HL-60/S4 treated with retinoic acid at 250 ng/mL for 4 days and 3 days (cell line): ENCODE data around the gene INPP4B.
"Not testable (repeated sequence)": the region's sequence is repeated elsewhere in the genome, so short reads cannot be mapped to it uniquely, and the experiment has no call there.

Experiments
- in situ Hi-C: fragments of 300-500 bp; cut with MboI; formaldehyde crosslinking; loops from 2 replicates; pipeline ENCODE4 v1.7.0; 2022; ENCODE audit warnings: low sequenced_read_pairs

The INPP4B gene

DNA sequence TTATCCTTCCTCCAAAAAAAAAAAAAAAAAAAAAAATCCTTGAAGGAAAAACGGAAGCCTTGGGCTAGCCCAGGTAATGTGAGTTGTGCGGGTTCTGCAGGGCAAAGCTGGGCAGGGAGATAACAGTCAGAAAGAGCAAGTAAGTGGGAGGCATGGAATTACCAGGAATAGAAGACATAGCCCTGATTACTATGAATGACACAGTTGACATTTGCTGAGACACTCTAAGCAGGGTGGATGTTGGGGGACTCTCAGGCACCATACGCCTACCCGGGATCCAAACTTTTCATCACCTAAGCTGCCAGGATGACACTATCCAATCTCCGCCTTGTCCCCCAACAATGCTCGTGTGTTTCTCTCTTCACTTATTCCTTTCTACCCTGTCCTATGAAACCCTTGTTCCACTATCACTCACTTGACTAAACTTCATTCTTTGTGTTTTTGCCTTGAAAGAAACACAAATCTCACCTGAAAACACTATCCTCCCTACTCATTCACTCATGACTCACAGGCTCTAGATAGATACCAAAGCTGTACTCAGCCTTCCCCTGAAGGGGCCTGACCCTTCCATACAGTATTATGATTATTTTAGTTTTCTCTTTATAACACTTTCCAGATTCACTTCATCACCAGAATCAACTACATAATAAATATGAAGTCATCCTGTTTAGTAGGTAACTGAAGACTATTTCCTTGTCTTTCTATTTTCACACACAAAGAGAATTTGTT is 158.4 kb downstream of the INPP4B start:
- in situ Hi-C loops: no loop called here

DNA sequence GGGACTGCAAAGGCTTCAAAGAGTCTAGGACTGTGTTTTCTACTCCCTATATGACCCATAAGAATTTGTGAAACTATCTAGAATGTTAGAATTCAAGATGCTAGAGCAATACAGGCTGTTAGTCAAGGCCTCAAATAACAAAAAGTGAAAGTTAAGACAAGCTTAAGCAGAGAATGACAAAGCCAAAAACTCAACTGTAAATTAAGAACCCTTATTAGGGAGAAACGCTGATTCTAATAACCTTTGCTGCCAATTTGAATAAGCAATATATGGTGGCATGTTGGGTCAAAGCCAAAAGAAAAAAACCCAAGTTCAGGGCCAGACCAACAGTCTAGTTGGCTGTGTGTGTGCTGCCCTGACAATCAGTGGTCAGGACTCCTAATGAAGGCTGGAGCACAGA is 160.0 kb downstream of the INPP4B start:
- in situ Hi-C loops: no loop called here

DNA sequence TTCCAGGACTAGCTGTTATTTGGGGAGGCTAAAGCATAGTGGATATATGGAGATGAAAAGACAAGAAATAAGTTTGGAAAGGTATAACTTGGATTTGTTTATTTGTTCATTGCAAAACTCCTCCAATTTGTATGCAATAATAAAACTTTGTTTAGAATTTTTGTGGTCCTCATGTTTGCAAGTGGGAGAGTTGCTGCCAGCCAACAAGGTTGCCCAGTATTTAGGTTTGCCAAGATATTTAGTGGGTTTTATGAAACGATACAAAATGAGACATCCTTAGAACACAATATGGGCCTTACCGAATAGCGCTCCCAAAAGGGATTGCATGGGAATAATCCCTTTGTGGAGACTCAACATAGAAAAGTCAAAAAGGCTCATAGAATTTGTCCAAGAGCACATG is 162.1 kb downstream of the INPP4B start:
- in situ Hi-C loops: no loop called here

DNA sequence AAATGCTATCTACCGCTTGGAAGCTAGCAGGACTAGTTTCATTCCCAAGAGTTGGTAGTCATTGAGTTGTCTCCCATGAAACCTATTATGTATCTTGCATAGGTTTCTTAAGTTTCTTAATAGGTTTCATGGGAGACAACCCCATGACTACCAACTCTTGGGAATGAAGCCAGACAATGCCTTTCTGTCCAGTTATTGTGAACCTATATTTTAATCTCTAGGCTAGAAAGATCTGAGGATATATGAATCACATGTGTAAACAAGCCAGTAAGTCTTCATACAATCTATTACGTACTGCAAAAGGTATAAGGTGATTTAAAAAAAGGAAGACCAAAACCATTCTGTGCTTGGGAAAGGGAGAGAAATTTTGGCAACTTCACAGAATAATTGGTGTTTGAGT is 162.6 kb downstream of the INPP4B start:
- in situ Hi-C loops: no loop called here

DNA sequence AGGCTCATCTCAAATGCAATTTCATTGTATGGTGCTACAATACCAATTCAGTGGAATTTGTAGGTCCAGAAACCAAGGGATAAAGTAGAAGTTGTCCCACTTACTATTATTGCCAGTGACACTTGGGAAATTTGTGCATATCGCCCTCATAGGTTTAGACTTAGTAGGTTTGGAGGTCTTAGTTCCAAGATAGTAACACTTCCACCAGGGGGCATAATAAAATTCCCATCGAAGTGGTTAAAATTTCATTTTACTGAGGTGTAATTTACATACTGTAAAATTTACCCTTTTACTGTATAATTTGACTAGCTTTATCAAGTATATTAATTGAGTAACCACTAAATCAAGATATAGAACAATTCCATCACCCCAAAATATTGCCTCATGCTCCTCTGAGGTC is 174.6 kb downstream of the INPP4B start:
- in situ Hi-C loops: no loop called here

DNA sequence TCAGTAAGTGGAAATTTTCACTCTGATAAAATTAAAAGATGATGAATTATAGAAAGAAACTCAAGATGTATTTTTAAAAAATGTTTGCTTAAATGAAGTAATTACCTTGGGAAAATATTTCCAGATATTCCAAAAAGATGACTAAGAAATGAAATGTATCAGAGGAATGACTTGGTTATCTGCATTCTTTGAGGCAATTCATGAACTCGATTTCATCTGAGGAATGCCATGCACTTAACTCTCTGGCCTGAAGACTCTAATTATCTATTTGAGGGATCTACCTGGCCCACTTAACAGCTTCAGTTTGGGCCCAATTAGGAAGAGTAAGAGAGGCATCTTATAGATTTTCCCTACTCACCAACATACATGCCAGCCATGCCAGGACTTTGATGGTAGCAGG is 182.3 kb downstream of the INPP4B start:
- in situ Hi-C loops: no loop called here

DNA sequence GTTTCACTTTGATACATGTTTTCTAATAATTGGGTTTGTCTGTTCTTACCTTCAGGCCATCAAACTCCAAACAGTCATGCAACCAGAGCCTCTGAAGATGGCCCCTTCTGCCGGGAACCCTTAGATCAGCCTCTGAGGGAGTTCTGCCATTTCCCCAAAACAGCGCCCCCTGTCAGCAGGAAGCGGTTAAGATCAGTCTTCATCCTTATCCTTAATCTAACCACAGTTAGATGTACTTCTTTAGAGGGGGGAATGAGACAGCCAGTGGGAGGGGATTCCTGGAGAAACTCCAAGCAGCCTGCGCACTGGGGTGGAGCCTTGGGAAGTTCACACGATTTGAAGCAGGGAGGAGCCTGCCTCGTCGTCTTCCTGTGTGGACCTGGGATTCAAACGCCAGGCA is 185.4 kb downstream of the INPP4B start:
- in situ Hi-C loops: no loop called here

DNA sequence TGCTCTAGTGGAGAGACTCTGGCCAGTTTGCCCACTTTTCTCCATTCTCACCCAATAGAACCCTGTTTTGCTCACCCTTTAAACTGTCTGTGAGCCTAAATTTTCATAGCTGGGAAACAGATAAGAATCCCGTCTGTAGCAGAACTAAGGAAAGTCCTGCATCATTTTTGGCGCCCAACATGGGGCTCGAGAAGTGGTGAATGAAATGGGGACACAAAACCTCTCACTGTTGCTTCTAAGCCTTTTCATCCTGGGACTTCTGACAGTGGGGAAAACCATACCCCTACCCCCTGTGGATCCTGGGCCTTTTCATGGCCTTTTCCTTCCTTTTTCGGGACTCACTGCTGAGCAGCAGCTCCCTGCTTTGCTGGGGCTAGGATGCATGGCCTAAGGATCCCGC is 189.9 kb downstream of the INPP4B start:
- in situ Hi-C loops: no loop called here

DNA sequence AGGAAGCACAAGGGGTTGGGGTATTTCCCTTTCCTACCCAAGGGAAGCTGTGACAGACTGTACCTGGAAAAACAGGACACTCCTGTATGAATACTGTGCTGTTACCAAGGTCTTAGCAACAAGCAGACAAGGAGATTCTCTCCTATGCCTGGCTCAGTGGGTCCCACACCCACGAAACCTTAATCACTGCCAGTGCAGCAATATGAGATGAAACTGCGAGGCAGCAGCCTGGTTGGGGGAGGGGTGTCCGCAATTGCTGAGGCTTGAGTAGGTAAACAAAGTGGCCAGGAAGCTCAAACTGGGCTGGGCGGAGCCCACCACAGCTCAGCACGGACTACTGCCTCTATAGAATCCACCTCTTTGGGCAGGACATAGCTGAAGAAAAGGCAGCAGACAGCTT is 197.7 kb downstream of the INPP4B start:
- in situ Hi-C loops: no loop called here

DNA sequence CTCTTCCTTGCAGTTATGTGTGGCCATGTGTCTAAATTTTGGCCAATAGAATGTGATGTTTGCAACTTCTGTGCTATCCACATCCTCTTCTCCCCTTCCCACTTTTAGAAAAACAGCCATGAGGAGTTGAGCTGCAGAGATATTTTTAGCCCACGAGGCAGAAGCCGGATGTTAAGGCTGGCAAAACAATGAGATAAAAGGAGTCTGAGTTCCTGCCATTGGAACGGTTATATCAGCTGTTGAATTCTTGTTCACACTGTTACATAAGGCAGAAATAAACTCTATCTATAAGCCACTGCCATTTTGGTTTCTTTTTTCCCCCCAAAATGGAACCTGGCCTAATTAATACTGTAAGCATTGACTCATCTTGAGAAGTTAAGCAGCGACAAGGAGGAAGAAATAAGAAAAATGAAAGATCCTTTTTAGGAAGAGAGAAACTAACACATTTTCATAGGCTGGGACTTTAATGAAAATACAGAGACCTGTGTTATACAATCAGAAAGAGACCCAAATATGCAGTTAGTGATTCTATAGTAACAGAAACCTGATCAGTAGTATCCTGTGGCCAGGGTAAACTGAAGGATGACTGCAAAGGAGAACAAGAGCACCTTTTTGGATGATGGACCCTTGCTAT is 200.5 kb downstream of the INPP4B start:
- in situ Hi-C loops: no loop called here

DNA sequence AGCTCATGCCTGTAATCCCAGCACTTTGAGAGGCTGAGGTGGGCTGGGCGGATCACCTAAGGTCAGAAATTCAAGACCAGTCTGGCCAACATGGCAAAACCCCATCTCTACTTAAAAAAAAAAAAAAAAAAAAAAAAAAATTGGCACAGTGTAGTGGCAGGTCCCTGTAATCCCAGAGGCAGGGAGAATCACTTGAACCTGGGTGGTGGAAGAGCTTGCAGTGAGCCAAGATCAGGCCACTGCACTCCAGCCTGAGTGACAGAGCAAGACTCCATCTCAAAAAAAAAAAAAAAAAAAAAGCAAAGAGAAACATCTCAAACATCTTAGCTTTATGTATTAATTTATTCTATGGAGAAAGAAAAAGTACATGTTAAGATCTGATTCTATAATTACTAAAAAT is 201.5 kb downstream of the INPP4B start:
- in situ Hi-C loops: not testable (repeated sequence)

DNA sequence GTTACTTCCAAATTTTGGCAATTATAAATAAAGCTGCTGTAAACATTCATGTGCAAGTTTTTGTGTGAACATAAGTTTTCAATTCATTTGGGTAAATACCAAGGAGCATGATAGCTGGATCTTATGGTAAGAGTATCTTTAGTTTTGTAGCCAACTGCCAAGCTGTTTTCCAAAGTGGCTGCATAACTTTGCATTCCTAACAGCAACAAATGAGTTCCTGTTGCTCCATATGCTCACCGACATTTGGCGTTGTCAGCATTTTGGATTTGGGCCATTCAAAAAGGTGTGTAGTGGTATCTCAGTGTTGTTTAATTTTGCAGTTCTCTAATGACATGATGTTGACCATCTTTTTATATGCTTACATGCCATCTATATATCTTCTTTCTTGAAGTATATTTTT is 208.5 kb downstream of the INPP4B start:
- in situ Hi-C loops: no loop called here

DNA sequence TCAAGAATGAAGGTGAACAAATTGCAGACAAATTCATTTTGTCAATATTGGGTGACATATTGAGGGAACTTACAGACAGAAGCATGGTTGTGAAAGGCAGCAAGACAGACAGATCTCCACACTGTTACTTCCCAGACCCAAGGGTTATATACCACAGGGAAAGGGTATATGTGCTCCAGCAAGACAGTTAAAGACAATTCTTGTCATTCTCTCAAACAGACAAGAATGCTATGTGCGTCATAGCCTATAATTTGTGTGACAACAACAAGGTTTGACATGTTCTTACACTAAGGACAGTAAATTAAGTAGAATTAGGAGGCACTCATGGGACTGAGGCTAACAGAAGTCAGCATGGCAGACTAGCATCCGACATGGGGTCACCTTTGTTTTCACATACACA is 214.3 kb downstream of the INPP4B start:
- in situ Hi-C loops: no loop called here

DNA sequence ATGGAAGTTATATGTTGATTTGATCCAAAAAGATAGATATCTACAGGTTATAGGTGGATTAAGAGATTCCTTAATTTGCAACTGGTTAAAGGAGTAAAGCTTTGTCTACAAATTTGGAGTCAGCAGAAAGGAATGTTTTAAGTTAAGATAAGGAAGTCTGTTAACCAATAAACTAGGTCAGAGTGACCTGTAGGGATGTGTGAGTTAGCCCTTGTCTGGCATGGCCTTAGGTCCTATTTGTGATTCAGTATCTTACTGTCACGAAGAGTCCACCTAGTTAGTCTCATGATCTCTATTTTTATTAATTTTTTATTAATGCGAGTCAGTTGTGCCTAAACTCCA is 230.8 kb downstream of the INPP4B start:
- in situ Hi-C loops: no loop called here

DNA sequence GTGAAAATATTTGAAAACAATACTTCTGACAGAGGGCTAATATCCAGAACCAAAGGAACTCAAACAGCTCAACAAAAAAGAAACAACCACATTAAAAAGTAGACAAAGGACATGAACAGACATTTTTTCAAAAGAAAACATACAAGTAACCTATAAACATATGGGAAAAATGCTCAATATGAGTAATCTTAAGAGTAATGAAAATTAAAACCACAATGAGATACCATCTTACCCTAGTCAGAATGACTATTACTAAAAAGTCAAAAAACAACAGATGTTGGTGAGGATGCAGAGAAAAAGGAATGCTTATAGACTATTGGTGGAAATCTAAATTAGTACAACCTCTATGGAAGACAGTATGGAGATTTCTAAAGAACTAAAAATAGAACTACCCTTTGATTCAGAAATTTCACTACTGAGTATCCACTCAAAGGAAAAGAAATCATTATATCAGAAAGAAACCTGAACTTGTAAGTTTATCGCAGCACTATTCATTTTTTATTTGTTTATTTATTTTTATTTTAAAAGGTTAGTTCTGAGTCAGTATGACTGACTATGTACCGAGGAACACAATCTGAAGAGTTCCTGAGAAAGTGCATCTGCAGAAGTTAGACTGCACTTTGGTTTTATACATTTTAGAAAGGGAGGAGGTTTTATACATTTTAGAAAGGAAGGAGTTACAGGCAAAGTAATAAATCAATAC is 231.3 kb downstream of the INPP4B start:
- in situ Hi-C loops: no loop called here

DNA sequence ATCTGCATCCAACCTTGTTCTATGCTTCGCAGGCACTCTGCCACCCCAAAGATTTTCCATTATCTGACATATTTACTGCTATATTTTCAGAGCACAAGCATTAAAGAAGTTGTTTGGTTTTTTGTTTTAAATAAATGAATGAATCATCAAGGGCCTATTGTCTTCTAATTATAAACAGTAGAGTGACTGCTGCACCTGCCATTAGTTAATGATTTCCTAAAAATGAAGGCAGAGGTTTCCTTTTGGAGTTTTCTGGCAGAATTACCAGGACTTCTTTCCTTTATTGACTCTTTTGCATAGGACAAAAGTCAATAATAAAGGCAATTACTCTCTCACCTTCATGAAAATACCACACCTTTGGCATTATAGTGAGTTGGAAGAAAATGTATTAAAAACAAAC is 238.1 kb downstream of the INPP4B start:
- in situ Hi-C loops: no loop called here

DNA sequence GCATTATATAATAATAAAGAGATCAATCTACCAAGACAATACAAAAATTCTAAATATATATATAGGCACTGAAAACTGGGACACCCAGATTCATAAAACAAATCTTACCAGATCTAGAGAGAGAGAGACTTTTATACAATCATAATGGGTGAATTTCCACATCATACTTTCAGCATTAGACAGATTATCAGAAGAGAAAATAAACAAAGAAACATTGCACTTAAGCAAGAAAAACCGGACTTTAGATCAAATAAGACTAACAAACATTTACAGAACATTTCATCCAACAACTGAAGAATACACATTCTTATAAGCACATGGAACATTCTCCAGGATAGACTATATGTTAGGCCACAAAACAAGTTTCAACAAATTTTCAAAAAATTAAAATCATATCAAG is 245.1 kb downstream of the INPP4B start:
- in situ Hi-C loops: no loop called here

DNA sequence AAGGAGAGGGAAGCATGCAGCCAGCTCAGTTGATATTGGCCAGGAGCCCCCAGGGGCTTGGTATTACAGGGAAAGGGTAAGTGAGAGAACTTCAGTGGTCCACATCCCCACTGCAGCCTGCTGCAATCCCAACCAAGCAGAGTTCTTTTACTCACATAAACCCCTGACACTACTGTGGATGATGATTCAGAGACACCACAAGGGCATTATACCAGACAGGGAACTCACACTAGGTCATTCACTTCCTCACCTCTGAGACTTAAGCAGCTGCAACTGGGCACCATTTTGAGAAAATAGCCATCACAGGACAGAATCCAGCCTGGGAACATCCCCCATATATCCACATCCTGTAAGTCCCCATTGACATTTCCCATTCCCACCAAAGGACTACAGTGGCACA is 248.0 kb downstream of the INPP4B start:
- in situ Hi-C loops: no loop called here

DNA sequence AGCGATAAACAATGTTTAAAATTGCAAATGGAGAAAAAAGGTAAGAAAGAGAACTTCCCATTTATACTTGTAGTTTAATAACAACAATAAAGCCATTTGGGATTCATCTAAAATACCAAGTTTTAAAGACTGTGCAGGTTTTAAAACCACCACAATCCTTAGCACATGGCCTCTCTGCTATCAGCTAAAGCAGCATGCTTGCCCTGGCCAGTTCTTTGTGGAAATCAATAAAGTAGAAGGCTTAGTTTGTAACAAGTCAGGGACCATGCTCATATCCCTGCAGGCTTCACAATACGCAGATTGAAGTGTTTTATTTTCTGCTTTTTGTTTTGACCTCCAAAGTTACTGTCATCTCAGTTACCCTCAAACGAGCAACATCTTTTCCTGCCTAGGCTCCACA is 249.5 kb downstream of the INPP4B start:
- in situ Hi-C loops: no loop called here

DNA sequence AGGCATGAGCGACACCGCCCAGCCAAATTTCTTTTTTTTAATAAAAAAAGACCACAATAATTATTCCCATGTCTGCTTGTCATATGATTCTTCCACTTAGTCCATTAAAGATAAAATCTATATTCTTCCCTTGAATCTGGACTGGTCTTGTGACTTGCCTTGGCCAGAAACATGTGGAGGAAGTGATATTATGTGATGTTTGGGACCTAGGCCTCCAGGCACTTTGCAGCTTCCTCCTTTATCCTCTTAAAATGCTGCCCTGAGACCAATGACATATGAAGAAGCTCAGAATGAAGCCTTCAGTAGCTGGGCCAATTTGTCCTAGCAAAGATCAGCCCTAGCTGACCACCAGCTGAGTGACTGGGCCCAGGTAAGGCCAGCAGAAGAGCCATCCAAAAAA is 250.0 kb downstream of the INPP4B start:
- in situ Hi-C loops: no loop called here

DNA sequence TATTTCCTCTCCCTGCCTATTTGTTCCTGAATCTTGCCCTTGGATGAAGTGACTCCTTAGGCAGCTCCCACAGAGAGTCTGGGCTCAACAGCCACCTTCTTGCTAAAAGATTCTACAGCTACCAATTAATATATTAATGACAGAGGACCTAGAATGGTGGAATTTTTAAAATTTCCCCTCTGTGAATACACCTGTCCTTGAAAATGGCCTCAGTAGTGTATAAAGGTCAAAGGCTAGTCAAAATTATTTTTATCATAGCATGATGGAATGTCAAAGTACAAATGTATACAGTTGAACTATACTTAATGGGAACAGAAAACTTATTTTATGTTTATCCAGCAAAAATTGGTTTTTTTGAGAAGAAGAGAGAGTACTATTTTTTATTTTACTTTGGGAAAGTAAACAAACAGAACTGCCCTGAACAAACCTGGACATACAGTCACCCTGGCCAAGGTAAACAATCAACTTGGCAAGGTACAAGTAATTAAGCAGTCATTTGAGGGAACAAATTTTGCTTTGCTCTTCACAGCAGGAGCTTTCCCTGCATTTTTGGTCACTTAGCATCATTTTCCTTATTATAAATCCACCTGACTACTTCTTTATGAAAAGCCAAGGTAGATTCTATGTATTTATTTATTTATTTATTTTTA is 250.8 kb downstream of the INPP4B start:
- in situ Hi-C loops: no loop called here

DNA sequence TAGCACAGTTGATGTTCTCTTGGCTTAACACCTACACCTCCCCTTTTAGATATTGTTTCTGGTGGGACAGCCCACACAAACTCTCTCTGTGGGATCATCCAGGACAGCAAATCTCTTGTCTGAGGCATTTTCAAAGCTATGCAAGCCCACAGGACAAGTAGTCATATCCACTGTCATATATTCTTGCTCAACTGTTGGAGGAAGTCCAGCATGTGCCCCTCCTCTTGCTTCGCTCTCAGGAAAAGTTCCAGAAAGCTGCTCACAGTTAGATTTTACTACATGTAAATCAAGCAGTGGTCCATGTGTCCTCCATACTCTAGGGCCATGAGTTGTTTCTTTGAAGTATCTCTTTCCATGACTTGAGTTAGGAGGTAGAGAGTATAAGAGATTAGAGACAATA is 260.7 kb downstream of the INPP4B start:
- in situ Hi-C loops: no loop called here
